PC-3 (cell line): ENCODE measurements around the gene ERN2. TPM values are rescaled to one million over a fixed set of nuclear protein-coding genes. Genes with fewer than 3 reads are reported as not detected.

Experiments
- ATAC-seq: fragments of 200-7000 bp; cut with Tn5 transposase; 2 replicates; pipeline ENCODE4 v1.9.1; 2020; ENCODE audit warnings: mild to moderate bottlenecking, moderate library complexity
- BruUV-seq: library from RNA; stranded (reverse); fragments of 400-500 nt; replicated peaks from 2 replicates; lab custom pipeline; 2021; lab: Mats Ljungman, UMichigan
- CTCF ChIA-PET: fragments of 300-600 bp; sonication (Branson Sonifier 250); formaldehyde crosslinking; loops from one replicate; lab custom pipeline; 2022; ENCODE audit warnings: antibody characterized with exemption; lab: Charles Lee
- POLR2A ChIA-PET: fragments of 300-600 bp; sonication (Branson Sonifier 250); formaldehyde crosslinking; loops from one replicate; lab custom pipeline; 2022; ENCODE audit warnings: antibody characterized with exemption; ENCODE audit not compliant: unreplicated experiment; lab: Charles Lee
- DNase-seq: peaks from one replicate; pipeline ENCODE4 v3.0.0-alpha.2; 2015
- H2AFZ ChIP-seq: fragments of 300-600 bp; sonication (generic); 2 replicates; pipeline ENCODE4 v1.6.0; 2016; ENCODE audit warnings: antibody characterized with exemption, low read length
- H3F3A ChIP-seq: fragments of 300-600 bp; sonication (generic); one replicate; pipeline ENCODE4 v1.6.0; 2017; ENCODE audit warnings: antibody characterized with exemption, low read length, control low read depth, mild to moderate bottlenecking; ENCODE audit not compliant: unreplicated experiment
- H3K27ac ChIP-seq: fragments of 300-600 bp; sonication (generic); 2 replicates; pipeline ENCODE4 v1.5.1; 2016; ENCODE audit warnings: mild to moderate bottlenecking, low read length
- H3K27me3 ChIP-seq: fragments of 300-600 bp; sonication (generic); 2 replicates; pipeline ENCODE4 v1.6.1; 2016; ENCODE audit warnings: low read length, mixed read lengths
- H3K36me3 ChIP-seq: fragments of 300-600 bp; sonication (generic); 2 replicates; pipeline ENCODE4 v1.6.1; 2016; ENCODE audit warnings: low read depth, mixed run types, low read length, mixed read lengths
- H3K4me1 ChIP-seq: fragments of 300-600 bp; sonication (generic); 2 replicates; pipeline ENCODE4 v1.5.1; 2016; ENCODE audit warnings: low read length; ENCODE audit not compliant: insufficient read depth
- H3K4me2 ChIP-seq: fragments of 300-600 bp; sonication (generic); 2 replicates; pipeline ENCODE4 v1.6.0; 2016; ENCODE audit warnings: low read length
- H3K4me3 ChIP-seq: fragments of 300-600 bp; sonication (generic); 2 replicates; pipeline ENCODE4 v1.5.1; 2016; ENCODE audit warnings: mild to moderate bottlenecking, low read length, mixed read lengths
- H3K79me2 ChIP-seq: fragments of 300-600 bp; sonication (generic); 2 replicates; pipeline ENCODE4 v1.6.1; 2017; ENCODE audit warnings: low read length, mixed read lengths
- H3K9ac ChIP-seq: fragments of 300-600 bp; sonication (generic); 2 replicates; pipeline ENCODE4 v1.6.0; 2016; ENCODE audit warnings: mild to moderate bottlenecking, low read length
- H3K9me2 ChIP-seq: fragments of 300-600 bp; sonication (generic); replicated peaks from 2 replicates; pipeline ENCODE4 v1.6.1; 2016; ENCODE audit warnings: mixed run types, low read length, mixed read lengths
- H3K9me3 ChIP-seq: fragments of 300-600 bp; sonication (generic); 2 replicates; pipeline ENCODE4 v1.6.1; 2016; ENCODE audit warnings: low read length, mixed read lengths
- H4K20me1 ChIP-seq: fragments of 300-600 bp; sonication (generic); 2 replicates; pipeline ENCODE4 v1.6.1; 2016; ENCODE audit warnings: low read length, mixed read lengths
- EZH2 ChIP-seq: fragments of 300-600 bp; sonication (generic); IDR thresholded peaks from one replicate; pipeline ENCODE4 v1.6.1; 2017; ENCODE audit warnings: antibody characterized with exemption, mild to moderate bottlenecking, low read length; ENCODE audit not compliant: unreplicated experiment
- EZH2phosphoT487 ChIP-seq: fragments of 300-600 bp; sonication (generic); IDR thresholded peaks from 2 replicates; pipeline ENCODE4 v1.6.1; 2018; ENCODE audit warnings: mild to moderate bottlenecking, antibody characterized with exemption, low read length, borderline replicate concordance
- intact Hi-C: fragments of 100-400 bp; cut with micrococcal nuclease; formaldehyde crosslinking; loops from 2 replicates; pipeline ENCODE4 v1.9.0; 2023
- total RNA-seq: library from RNA; depleted of rRNA; stranded (reverse); fragments of >200 nt; gene quantifications from 2 replicates; pipeline ENCODE4 v1.2.3, GENCODE V29; 2014
- TF ChIP-seq, protein P1 (sequence below): fragments of 300-600 bp; sonication (generic); conservative IDR thresholded peaks from 2 replicates; pipeline ENCODE4 v1.5.1; 2017; ENCODE audit warnings: antibody characterized with exemption, low read depth, mild to moderate bottlenecking, low read length

Gene ERN2
- total RNA-seq, 1 experiment from 2014 or later: not detected

DNA sequence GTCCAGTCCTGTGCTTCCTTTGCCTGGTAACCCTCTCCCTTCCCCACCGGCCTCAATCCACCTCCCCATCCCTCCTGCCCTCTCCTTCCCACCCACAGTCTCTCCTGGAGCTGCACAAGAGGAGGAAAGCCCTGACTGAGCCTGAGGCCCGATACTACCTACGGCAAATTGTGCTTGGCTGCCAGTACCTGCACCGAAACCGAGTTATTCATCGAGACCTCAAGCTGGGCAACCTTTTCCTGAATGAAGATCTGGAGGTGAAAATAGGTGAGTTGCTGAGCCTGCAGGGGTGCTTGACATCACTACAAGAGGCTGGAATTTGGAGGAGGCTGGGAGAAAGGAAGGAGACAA, 33.1 kb downstream of the ERN2 start:
- DNase-seq (no peak), ATAC-seq (no peak)
- peak overlapping the region; percentile 91 for H3K4me2 ChIP-seq
- H3K27ac ChIP-seq: no peak overlapping the region
- no peaks in the 10 kb centered on the region for H3K27me3 ChIP-seq
- intact Hi-C loops: loop anchor here (5.0 kb wide), 1 partner anchor 357 kb away; no protein-coding TSS in a partner anchor
- ChIA-PET CTCF (no interaction called here), POLR2A (no interaction called here)
- H3K4me3 ChIP-seq: peak overlapping the region; percentile 100
- no peaks in the 10 kb centered on the region for H3K9me3 ChIP-seq
- no peak for TF ChIP-seq EZH2
- TF ChIP-seq EZH2phosphoT487: no peak
- TF ChIP-seq, protein P1, sequence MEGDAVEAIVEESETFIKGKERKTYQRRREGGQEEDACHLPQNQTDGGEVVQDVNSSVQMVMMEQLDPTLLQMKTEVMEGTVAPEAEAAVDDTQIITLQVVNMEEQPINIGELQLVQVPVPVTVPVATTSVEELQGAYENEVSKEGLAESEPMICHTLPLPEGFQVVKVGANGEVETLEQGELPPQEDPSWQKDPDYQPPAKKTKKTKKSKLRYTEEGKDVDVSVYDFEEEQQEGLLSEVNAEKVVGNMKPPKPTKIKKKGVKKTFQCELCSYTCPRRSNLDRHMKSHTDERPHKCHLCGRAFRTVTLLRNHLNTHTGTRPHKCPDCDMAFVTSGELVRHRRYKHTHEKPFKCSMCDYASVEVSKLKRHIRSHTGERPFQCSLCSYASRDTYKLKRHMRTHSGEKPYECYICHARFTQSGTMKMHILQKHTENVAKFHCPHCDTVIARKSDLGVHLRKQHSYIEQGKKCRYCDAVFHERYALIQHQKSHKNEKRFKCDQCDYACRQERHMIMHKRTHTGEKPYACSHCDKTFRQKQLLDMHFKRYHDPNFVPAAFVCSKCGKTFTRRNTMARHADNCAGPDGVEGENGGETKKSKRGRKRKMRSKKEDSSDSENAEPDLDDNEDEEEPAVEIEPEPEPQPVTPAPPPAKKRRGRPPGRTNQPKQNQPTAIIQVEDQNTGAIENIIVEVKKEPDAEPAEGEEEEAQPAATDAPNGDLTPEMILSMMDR: no peak
- peaks cover 53% of the 10 kb centered on the region for H3K79me2 ChIP-seq
- H2AFZ ChIP-seq: 0 out of 2 replicates have a peak overlapping the region, but pooled peaks have one; percentile 82
- H3F3A ChIP-seq: no peaks in the 10 kb centered on the region
- H3K36me3 ChIP-seq: peaks cover 23% of the 10 kb centered on the region; the same call in 1 of the 2 replicates
- no TSS peak for BruUV-seq
- H3K9ac ChIP-seq: peak overlapping the region; percentile 89
- peaks cover 23% of the 10 kb centered on the region for H3K4me1 ChIP-seq
- peaks cover 11% of the 10 kb centered on the region; the same call in 1 of the 2 replicates for H4K20me1 ChIP-seq
- no peaks in the 10 kb centered on the region for H3K9me2 ChIP-seq

DNA sequence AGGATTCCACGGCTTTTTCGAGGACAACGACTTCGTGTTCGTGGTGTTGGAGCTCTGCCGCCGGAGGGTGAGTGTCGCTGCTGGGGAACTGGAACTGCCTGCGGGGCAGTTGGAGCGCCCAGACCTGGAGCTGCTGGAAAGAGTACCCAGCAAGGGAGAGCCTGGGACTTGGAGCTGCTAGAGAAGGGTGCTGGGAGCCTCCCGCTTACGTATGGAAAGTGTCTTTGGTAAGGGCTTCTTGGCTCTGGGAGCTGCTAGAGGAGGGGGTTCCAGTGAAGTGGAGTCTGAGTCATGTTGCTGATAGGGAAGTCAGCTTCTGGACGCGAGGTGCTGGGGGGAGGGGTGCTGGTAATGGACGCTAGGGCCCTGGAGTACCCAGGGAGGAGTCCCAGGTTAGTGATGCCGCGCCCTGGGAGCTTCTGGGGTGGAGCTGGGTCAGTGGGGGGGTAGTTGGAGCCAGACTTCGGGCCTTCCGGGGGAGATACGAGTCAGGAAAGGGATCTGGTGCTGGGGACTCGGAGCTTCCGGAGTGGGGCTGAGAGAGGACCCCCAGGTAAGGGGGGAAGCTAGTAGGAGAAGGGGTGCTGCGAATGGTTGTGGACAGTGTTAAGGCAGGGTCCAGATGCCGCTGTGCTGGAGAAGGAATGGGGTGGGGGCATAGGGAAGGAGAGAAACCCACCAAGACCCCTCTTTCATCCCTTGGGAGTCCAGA, 33.6 kb downstream of the ERN2 start:
- ATAC-seq (peak; percentile 36), DNase-seq (peak; percentile 37)
- peaks cover 52% of the 10 kb centered on the region for H3K79me2 ChIP-seq
- no TSS peak for BruUV-seq
- H3K9me3 ChIP-seq: no peaks in the 10 kb centered on the region
- TF ChIP-seq EZH2: no peak
- TF ChIP-seq, protein P1: no peak
- no peak for TF ChIP-seq EZH2phosphoT487
- H3K4me2 ChIP-seq: peak overlapping the region; percentile 91
- no peaks in the 10 kb centered on the region for H3F3A ChIP-seq
- H3K27ac ChIP-seq: peak overlapping the region; percentile 57
- peak overlapping the region; percentile 89 for H3K9ac ChIP-seq
- peak overlapping the region; percentile 100 for H3K4me3 ChIP-seq
- peaks cover 11% of the 10 kb centered on the region; the same call in 1 of the 2 replicates for H4K20me1 ChIP-seq
- H2AFZ ChIP-seq: peak overlapping the region; percentile 82
- peaks cover 23% of the 10 kb centered on the region; the same call in 1 of the 2 replicates for H3K36me3 ChIP-seq
- H3K27me3 ChIP-seq: no peaks in the 10 kb centered on the region
- intact Hi-C loops: loop anchor here (5.0 kb wide), 1 partner anchor 358 kb away; no protein-coding TSS in a partner anchor
- H3K9me2 ChIP-seq: no peaks in the 10 kb centered on the region
- ChIA-PET CTCF (no interaction called here), POLR2A (no interaction called here)
- peaks cover 23% of the 10 kb centered on the region for H3K4me1 ChIP-seq
